ENCODE measurements around the gene TRNP1.
A peak's percentile ranks its signal among the peaks of the same experiment; 100 is the strongest.
"Not testable (repeated sequence)": the region's sequence is repeated elsewhere in the genome, so short reads cannot be mapped to it uniquely, and the experiment has no call there.

TRNP1 gene

GRCh38 chr1:26976621-26977510, 16.6 kb upstream of the TRNP1 start:
- no peak for DNase-seq

DNA sequence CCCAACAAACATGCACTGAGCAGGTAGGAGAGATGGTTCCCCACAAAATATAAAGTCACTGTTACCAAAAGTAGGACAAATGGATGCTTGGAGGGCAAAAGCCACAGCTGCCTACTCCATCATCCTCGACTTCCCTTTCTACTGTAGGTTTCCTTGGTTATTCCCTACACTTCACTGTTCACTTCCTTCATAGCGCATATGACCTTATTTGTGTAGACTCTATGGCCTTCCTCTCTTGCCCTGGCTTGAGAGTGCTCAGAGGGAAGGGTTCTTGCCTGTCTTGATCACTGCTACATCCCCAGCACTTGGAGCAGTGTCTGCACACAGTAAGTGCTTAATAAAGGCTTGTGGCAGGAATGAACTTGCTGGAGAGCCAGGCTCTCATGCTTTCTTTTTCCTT, 14.6 kb upstream of the TRNP1 start:
- no peak for DNase-seq

GRCh38 chr1:26981146-26981846, 12.2 kb upstream of the TRNP1 start:
- no peak for DNase-seq

GRCh38 chr1:26983863-26984262, 9.6 kb upstream of the TRNP1 start:
- no peak for DNase-seq

GRCh38 chr1:26984291-26984690, 9.2 kb upstream of the TRNP1 start:
- no peak for DNase-seq

- DNase-seq: no peak
These were observed 6.8 kb upstream of the TRNP1 start for GRCh38 chr1:26986658-26987057.

- DNase-seq: not testable (repeated sequence)
These were observed 3.9 kb upstream of the TRNP1 start for GRCh38 chr1:26989403-26990109.

- peak; percentile 37 for DNase-seq
These were observed 2.0 kb upstream of the TRNP1 start for GRCh38 chr1:26991310-26992116.

DNA sequence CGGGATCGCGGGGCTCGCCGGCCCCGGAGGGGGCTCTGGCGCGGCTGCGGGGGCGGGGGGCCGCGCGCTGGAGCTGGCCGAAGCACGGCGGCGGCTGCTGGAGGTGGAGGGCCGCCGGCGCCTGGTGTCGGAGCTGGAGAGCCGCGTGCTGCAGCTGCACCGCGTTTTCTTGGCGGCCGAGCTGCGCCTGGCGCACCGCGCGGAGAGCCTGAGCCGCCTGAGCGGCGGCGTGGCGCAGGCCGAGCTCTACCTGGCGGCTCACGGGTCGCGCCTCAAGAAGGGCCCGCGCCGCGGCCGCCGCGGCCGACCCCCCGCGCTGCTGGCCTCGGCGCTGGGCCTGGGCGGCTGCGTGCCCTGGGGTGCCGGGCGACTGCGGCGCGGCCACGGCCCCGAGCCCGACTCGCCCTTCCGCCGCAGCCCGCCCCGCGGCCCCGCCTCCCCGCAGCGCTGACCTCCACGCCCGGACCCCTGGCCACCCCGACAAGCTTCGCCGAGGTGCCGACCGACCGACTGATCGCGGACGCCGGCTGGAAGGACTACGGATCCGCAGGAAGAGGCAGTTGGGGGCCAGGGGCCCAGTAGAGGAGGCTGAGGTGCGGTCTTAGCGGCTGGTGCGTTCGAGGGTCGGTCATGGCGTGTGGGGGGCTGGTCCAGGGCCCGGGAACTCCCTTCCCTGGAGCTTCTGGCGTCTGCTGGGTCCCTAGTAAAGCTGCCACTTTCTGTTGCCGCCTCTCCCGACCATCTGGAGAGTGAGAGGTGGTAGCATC, 711 bp downstream of the TRNP1 start:
- DNase-seq: peak; percentile 48

DNA sequence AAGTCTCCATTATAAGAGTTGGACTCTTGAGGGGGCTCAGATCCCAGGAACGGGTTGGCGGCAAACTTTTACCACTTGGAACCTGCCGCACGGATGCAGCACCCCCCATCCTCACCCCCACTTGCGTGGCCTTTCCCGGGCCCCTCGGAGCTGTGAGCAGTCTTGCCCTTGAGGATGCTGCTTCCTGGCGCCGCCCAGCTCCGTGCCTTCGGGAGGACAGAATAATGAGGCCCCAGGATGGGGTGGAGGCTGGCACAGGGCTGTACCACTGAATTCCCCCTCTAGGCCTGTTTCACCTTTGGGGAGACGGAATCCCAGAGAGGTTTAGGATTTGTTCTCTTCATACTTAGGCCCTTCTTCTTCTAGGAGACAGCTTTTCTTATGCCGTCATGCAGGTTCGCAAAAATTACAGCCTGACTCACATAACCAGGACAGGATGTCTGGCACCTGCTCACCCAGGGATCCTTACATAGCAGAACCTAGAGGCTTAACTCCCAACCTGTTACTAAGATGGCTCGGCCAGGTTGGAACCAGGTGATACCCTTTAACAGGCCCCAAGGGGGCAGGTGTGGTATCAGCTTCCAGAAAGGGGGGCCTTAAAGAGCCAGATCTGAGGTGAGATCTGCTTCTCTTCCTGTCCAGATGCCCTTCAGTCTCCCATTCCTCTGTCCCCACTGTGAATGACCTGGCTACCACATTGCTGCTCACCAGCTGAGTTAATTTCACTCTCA, 1.5 kb downstream of the TRNP1 start:
- DNase-seq: no peak

- no peak for DNase-seq
These were observed 2.5 kb downstream of the TRNP1 start for GRCh38 chr1:26996024-26996423.

- no peak for DNase-seq
These were observed 3.2 kb downstream of the TRNP1 start for GRCh38 chr1:26996665-26997064.

- no peak for DNase-seq
These were observed 5.2 kb downstream of the TRNP1 start for GRCh38 chr1:26998429-26999300.

DNA sequence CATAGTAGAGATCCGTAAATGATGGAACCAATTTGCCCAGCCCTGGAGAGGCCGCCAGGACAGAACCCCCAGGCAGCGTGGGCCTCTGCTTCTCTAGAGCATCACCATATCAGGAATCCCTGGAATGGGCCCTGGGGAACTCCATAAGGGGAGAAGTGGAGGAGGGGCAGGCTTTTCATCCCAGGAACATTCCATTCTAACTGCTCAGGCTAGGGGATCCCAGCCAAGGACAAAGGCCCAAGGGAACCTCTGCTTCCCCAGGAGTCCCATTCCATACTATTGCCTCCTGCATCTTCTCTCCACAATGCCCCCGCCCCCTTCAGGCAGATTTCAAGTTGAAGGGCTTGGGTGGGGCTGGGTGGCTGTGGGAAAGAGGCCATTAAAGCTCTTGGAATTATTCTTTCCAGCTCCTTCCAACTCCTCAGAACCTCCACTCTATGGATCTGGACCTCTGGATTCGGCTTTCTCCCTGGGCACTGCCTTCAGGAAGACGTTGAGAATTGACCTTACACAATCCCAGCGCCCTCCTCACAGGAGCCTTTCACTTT, 6.0 kb downstream of the TRNP1 start:
- no peak for DNase-seq

- no peak for DNase-seq
These were observed 6.8 kb downstream of the TRNP1 start for GRCh38 chr1:27000090-27000816.

GRCh38 chr1:27000817-27001460, 7.4 kb downstream of the TRNP1 start:
- DNase-seq: no peak

GRCh38 chr1:27001570-27002360, 8.3 kb downstream of the TRNP1 start:
- no peak for DNase-seq

Data from activated naive CD4-positive, alpha-beta T cell treated with anti-CD3 and anti-CD28 coated beads, Interleukin-2, amount 50 U/mL, for 16 hours (primary cell).